ENCODE measurements around the gene OXNAD1. TPM values are rescaled to one million over a fixed set of nuclear protein-coding genes. Genes with fewer than 3 reads are reported as not detected.

OXNAD1 gene
- polyA plus RNA-seq, 1 of the 3 experiments (the other 2 are of a cell fraction), result 6.9 TPM

DNA sequence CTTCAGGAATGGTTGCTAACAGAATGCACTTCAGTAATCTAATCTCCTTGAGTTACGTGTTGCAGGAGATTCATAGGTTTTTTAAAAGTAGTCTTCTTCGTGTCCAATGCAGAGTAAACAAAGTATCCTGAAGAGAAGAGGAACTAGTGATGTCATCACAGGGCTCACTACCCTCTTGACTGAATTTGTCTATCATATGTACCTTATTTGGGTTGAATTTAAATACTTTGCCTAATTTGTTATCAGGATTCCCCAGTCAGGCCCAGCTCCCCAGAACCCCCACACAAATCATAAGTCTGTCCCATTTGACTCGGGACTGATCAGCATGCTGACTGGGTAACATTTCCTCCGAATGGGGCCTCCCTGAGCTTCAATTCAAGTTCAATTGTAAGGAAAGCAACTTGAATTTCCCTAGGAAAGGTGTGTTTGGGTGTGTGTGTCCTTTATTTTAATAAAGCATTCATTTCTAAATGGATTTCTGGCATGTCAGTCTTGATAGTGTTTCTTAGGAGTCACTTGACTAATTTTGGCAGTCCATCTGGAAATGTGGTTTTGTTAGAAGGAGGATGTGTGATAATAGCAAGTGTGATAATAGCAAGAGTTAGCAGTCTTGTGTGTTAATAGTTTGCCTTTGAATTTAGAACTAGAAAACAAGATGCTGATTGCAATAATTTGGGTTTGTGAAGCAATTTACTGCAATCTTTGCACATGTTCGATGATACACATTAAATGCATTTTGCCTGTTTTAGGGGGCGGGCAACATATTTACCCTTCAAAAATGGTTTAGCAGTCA is 21.9 kb downstream of the OXNAD1 start:
- Histone ChIP-seq H3K9me2 (no peaks in the 10 kb centered on the region), H3K79me2 (ENCODE audit: insufficient read depth) (no peaks in the 10 kb centered on the region), H3K4me1 (ENCODE audit: control insufficient read depth in 1 of 2, insufficient read depth in 2 of 2, low read depth in 1 of 2, low read length in 1 of 2) (peaks cover 0 to 11% of the 10 kb centered on the region in 2 experiments; a peak in 2 of 4 replicates), H3K9me3 (no peaks in the 10 kb centered on the region), H3K36me3 (replicated peaks in 1 of 2; ENCODE audit: control insufficient read depth in 1 of 2, insufficient read depth in 2 of 2, low read length in 1 of 2) (peaks cover 10 to 25% of the 10 kb centered on the region in 2 experiments), H4K20me1 (ENCODE audit: insufficient read depth) (no peaks in the 10 kb centered on the region; the same call in 1 of the 2 replicates), H3F3A (replicated peaks; ENCODE audit: insufficient read depth) (peaks cover 5% of the 10 kb centered on the region), H2AFZ (ENCODE audit: low read depth) (no peak overlapping the region), H3K4me2 (no peak overlapping the region), H3K27ac (ENCODE audit: low read depth in 2 of 2, low read length in 1 of 2) (no peak overlapping the region; a peak in 1 of 4 replicates), H3K9ac (no peak overlapping the region), H3K27me3 (ENCODE audit: insufficient read depth) (no peaks in the 10 kb centered on the region), H3K4me3 (ENCODE audit: low read depth in 2 of 2, low read length in 1 of 2) (no peak overlapping the region)
- CTCF ChIA-PET, result interaction anchor here (1.0 to 1.9 kb wide), 6 partner anchors 15 to 270 kb away, joined by 3 to 8 read pairs (median 4); no protein-coding TSS in a partner anchor
- DNase-seq, result no peak
- POLR2A ChIA-PET, result no interaction called here
- TF ChIP-seq TCF12 (IDR thresholded peaks at IDR 0.05) (no peak), RXRA (IDR thresholded peaks at IDR 0.05; ENCODE audit: borderline replicate concordance, low read depth) (no peak), SMC3 (IDR thresholded peaks at IDR 0.05; ENCODE audit: low read depth, low read length) (no peak), RFX5 (IDR thresholded peaks at IDR 0.05; ENCODE audit: low read length) (no peak), MXI1 (IDR thresholded peaks at IDR 0.05; ENCODE audit: low read depth, low read length) (no peak), YY1 (IDR thresholded peaks at IDR 0.05; ENCODE audit: low read depth) (no peak), FOSL2 (IDR thresholded peaks at IDR 0.05; ENCODE audit: borderline replicate concordance, low read depth) (no peak), JUND (IDR thresholded peaks at IDR 0.05) (no peak)
- TF ChIP-seq, protein P1, sequence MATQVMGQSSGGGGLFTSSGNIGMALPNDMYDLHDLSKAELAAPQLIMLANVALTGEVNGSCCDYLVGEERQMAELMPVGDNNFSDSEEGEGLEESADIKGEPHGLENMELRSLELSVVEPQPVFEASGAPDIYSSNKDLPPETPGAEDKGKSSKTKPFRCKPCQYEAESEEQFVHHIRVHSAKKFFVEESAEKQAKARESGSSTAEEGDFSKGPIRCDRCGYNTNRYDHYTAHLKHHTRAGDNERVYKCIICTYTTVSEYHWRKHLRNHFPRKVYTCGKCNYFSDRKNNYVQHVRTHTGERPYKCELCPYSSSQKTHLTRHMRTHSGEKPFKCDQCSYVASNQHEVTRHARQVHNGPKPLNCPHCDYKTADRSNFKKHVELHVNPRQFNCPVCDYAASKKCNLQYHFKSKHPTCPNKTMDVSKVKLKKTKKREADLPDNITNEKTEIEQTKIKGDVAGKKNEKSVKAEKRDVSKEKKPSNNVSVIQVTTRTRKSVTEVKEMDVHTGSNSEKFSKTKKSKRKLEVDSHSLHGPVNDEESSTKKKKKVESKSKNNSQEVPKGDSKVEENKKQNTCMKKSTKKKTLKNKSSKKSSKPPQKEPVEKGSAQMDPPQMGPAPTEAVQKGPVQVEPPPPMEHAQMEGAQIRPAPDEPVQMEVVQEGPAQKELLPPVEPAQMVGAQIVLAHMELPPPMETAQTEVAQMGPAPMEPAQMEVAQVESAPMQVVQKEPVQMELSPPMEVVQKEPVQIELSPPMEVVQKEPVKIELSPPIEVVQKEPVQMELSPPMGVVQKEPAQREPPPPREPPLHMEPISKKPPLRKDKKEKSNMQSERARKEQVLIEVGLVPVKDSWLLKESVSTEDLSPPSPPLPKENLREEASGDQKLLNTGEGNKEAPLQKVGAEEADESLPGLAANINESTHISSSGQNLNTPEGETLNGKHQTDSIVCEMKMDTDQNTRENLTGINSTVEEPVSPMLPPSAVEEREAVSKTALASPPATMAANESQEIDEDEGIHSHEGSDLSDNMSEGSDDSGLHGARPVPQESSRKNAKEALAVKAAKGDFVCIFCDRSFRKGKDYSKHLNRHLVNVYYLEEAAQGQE (IDR thresholded peaks at IDR 0.05; ENCODE audit: low read depth, low read length), result no peak
- TF ChIP-seq, protein P2, sequence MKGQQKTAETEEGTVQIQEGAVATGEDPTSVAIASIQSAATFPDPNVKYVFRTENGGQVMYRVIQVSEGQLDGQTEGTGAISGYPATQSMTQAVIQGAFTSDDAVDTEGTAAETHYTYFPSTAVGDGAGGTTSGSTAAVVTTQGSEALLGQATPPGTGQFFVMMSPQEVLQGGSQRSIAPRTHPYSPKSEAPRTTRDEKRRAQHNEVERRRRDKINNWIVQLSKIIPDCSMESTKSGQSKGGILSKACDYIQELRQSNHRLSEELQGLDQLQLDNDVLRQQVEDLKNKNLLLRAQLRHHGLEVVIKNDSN (IDR thresholded peaks at IDR 0.05; ENCODE audit: borderline replicate concordance, low read depth), result no peak
- TF ChIP-seq, protein P3, sequence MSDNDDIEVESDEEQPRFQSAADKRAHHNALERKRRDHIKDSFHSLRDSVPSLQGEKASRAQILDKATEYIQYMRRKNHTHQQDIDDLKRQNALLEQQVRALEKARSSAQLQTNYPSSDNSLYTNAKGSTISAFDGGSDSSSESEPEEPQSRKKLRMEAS (IDR thresholded peaks at IDR 0.05; ENCODE audit: low read depth), result no peak
- 80% methylated on average over 6 of the region's 6 CpGs for WGBS (ENCODE audit: low lambda C conversion rate)

DNA sequence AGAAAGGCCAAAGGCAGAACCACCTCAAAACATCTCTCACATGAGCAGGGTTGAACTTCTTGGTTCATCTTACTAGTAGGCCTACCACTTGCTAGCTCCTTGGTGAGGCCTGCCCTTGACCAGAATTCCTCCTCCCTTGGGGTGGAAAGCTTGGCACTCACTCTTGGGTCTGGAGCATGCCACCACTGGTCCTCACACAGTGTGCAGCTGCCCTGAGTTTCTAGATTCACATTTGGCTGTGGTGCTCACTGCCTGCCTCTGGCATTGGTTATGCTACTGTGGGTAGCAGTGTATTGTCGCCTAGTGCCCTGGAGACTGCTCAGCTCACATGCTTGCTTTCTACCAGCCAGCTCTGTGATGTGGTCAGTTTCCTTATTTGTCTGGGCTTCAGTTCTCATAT is 23.7 kb downstream of the OXNAD1 start:
- peaks cover 10 to 28% of the 10 kb centered on the region in 2 experiments for H3K36me3 ChIP-seq (replicated peaks in 1 of 2; ENCODE audit: control insufficient read depth in 1 of 2, insufficient read depth in 2 of 2, low read length in 1 of 2)
- no peak overlapping the region for H3K9ac ChIP-seq
- no peaks in the 10 kb centered on the region for H3K79me2 ChIP-seq (ENCODE audit: insufficient read depth)
- POLR2A ChIA-PET, result interaction anchor here (1.2 kb wide), 1 partner anchor 228 kb away, joined by 5 read pairs; no protein-coding TSS in a partner anchor
- CTCF ChIA-PET, result interaction anchor here (1.0 to 6.3 kb wide), 6 partner anchors 20 to 262 kb away, joined by 4 to 88 read pairs (median 18); partner anchors contain the start of gene RFTN1
- WGBS (ENCODE audit: low lambda C conversion rate), result 100% methylated on average over 1 of the region's 1 CpG
- no peaks in the 10 kb centered on the region for H3K27me3 ChIP-seq (ENCODE audit: insufficient read depth)
- TF ChIP-seq MEF2A (IDR thresholded peaks at IDR 0.05; ENCODE audit: borderline replicate concordance, low read depth) (no peak), ELF1 (IDR thresholded peaks at IDR 0.05) (no peak), MXI1 (IDR thresholded peaks at IDR 0.05; ENCODE audit: low read depth, low read length) (no peak)
- TF ChIP-seq, protein P1 (IDR thresholded peaks at IDR 0.05; ENCODE audit: low read depth, low read length), result no peak
- no peak for DNase-seq
- no peak overlapping the region for H2AFZ ChIP-seq (ENCODE audit: low read depth)
- no peak overlapping the region for H3K4me2 ChIP-seq
- H3K4me3 ChIP-seq (ENCODE audit: low read depth in 2 of 2, low read length in 1 of 2), result no peak overlapping the region
- H3K27ac ChIP-seq (ENCODE audit: low read depth in 2 of 2, low read length in 1 of 2), result peak overlapping the region in 1 of 2 experiments; percentile 1; a peak in 1 of 4 replicates
- H3K9me2 ChIP-seq, result no peaks in the 10 kb centered on the region
- H3K9me3 ChIP-seq, result no peaks in the 10 kb centered on the region
- H3K4me1 ChIP-seq (ENCODE audit: control insufficient read depth in 1 of 2, insufficient read depth in 2 of 2, low read depth in 1 of 2, low read length in 1 of 2), result peaks cover 0 to 11% of the 10 kb centered on the region in 2 experiments; a peak in 2 of 4 replicates
- H3F3A ChIP-seq (replicated peaks; ENCODE audit: insufficient read depth), result peaks cover 5% of the 10 kb centered on the region
- H4K20me1 ChIP-seq (ENCODE audit: insufficient read depth), result no peaks in the 10 kb centered on the region; the same call in 1 of the 2 replicates
